NCI-H128 (cell line): ENCODE results near the gene ABCB9.
A peak's percentile ranks its signal among the peaks of the same experiment; 100 is the strongest.

Experiments
- DNase-seq: peaks from one replicate; lab custom pipeline; 2025; ENCODE audit not compliant: unreplicated experiment; lab: John Stamatoyannopoulos, UW

Gene ABCB9

GRCh38 chr12:122966743-122967550 is 684 bp upstream of the ABCB9 start:
- DNase-seq = no peak

DNA sequence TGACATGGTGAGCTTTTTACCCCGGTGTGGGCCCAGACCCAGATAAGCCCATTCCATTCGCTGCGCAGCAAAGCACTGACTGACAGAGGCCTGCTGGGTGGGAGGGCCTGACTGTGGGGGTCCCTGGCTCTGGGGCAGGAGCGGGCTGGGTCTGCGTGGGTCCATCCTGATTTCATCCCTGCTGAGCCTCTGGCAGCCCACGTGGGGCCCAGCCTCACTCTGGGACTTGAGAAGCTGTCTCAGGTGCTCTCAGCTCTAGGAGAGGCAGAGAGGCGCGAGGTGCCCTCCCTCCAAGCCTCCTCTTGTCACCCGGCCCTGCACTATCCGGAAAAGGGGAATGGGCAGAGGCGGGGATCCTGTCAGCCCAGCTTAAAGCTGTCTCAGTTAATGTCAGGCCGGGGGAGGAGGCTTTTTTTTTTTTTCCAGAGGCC is 927 bp downstream of the ABCB9 start:
- no peak for DNase-seq

- no peak for DNase-seq
Observed at GRCh38 chr12:122964439-122965257, 1.6 kb downstream of the ABCB9 start.

GRCh38 chr12:122963941-122964265 is 2.4 kb downstream of the ABCB9 start:
- no peak for DNase-seq

DNA sequence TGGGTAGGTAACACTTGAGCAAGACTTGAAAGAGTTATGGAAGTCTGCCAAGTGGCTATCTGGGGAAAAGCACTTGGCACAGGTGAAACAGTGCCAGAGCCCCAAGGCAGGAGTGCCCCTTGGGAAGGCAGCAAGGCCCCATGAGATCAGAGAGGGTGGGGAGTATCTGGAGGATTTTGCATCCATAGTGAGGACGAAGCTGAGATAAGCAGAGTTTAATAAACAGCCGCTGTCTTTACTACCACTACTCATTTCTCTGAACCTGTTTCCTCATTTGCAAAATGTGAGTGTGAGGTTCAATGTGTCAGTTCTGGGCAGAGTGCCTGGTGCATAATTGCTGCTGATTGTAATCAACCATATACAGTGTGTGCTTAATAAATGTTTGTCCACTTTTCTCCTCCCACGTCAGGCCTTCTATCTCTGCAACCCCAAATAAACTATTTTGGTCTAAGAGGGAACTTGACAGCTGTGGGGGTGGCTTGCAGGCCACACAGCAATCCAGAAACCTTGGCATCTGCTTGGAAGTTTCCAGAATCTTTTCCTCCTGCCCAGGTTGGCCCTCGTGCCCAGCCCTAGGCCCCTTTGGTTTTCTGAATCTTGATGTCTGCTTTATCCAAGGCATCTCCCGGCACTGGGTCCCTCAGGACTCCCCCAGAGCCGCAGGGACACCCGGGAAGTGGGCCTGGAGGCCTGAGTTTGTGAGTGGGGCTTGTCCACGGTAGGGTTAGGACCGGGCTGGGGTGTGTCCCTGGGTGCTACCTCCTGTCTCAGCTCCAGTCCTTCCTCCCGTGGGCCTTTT is 4.5 kb downstream of the ABCB9 start:
- no peak for DNase-seq

- no peak for DNase-seq
Observed at GRCh38 chr12:122960193-122960569, 6.1 kb downstream of the ABCB9 start.

- DNase-seq = no peak
Observed at GRCh38 chr12:122959566-122960192, 6.6 kb downstream of the ABCB9 start.

DNA sequence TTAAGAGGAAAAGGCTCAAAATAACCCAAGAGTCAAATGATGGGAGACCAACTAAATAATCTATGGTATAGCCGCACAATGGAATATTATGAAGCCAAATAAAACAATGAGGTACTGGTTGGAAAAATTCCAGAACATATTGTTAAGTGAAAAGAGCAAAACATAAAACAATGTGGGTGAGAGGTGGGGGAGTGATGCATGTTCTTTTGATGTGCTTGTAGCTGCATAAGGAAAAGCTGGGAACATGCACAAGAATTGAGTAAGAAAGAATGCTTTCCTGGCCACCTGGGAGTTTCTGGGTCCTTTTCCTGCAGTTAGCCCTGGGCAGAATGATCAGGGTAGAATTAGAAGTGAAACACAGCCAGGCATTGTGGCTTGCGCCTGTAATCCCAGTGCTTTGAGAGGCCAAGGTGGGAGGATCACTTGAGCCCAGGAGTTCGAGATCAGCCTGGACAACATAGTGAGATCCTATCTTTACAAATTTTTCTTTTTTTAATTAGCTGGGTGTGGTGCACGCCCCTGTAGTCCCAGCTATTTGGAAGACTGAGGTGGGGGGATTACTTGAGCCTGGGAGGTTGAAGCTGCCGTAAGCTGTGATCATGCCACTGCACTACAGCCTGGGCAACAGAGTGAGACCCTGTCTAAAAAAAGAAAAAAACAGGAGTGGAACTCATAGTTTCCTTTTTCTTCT is 7.9 kb downstream of the ABCB9 start:
- DNase-seq = no peak

- DNase-seq = no peak
Observed at GRCh38 chr12:122956035-122956434, 10.2 kb downstream of the ABCB9 start.

- DNase-seq = no peak
Observed at GRCh38 chr12:122955156-122955555, 11.1 kb downstream of the ABCB9 start.

- peak; percentile 19 for DNase-seq
Observed at GRCh38 chr12:122951979-122952892, 14.0 kb downstream of the ABCB9 start.

DNA sequence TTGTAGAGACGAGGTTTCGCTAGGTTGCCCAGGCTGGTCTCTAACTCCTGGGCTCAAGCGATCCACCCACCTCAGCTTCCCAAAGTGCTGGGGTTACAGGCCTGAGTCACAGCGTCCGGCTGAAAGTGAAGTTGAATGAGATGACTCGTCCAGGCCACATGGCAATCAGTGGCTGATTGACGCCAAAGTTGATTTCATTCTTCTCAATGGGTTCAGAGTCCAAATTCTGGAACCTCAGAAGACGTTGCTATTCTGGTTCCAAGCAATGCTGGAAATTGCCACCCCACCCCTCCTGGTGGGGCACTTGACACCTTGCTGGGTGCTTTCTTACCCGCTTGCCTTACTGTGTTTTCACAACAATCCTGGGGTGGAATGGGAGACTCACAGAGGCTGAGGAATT is 14.9 kb downstream of the ABCB9 start:
- no peak for DNase-seq

DNA sequence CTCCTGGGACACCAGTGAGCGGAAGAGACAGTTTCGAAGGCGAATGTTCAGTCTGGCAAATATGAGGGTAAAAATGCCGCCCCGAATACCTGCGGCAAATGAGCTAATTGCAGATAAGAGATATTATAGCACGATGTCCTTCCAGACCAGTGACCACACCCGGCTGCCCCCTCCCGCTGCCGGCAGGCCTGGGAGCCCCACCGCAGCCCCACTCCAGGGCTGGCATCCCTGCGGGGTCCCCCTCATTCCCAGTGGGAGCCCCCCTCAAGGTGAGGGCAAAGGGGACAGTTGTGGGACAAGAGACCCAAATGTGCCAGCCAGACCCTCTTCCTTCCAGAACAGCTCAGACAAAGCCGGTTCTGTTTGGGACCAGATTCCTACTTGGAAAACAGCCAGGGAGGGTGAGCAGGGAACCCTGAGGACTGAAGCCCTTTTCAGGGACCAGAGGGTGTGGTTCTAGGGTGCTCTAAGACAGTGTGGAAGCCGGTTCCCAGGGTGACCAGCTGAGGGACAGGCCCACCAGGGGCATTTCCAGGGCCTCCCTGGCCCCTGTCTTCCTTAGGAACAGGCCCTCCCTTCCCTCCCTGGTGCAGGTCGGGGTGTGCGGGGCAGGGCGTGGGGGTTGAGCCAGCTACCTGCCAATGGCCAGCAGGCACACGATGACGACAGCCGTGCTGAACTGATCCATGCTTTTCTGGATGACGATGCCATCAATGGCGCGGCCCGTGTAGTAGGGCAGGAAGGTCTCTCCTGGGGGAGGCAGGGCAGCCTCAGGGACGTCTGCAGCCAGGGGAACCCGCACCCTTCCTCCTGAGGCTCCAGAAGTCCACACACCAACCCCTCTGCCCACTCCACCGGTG is 16.2 kb downstream of the ABCB9 start:
- DNase-seq = no peak

DNA sequence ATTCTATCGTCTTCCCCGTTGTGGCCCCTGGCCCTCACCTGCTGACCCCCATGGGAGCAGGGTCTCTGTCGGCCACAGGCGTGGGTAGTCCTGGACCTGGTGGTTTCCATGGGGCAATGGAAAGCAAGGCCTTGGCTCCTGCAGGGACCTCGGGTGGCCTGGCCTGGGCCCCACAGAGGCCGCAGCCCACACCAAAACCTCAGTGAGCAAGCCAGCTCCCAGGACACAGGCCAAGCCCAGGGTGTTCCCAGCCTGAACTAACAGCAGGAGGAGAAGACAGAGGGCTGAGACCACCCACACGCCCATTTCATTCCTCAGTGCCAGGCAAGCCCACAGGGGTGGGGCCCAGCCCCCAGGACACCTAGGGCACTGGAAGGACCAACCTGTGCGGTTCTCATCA is 16.9 kb downstream of the ABCB9 start:
- DNase-seq = no peak

DNA sequence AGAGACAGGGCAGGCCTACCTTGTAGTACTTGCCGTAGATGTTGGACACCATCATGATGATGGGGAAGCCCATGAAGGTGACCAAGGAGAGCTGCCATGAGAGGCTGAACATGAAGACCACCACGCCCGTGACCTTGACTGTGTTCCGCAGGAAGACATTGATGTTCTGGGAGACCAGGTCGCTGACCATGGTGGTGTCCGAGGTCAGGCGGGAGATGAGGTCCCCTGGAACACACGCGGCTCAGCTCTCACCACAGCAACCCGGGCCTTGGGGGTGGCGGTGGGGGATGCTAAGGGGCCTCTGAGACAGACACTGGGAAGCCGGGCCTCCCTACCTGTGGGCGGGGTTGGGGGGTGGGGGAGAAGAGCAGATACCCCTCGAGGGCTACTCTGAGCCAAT is 17.7 kb downstream of the ABCB9 start:
- DNase-seq = no peak

GRCh38 chr12:122947352-122947792 is 18.9 kb downstream of the ABCB9 start:
- no peak for DNase-seq

DNA sequence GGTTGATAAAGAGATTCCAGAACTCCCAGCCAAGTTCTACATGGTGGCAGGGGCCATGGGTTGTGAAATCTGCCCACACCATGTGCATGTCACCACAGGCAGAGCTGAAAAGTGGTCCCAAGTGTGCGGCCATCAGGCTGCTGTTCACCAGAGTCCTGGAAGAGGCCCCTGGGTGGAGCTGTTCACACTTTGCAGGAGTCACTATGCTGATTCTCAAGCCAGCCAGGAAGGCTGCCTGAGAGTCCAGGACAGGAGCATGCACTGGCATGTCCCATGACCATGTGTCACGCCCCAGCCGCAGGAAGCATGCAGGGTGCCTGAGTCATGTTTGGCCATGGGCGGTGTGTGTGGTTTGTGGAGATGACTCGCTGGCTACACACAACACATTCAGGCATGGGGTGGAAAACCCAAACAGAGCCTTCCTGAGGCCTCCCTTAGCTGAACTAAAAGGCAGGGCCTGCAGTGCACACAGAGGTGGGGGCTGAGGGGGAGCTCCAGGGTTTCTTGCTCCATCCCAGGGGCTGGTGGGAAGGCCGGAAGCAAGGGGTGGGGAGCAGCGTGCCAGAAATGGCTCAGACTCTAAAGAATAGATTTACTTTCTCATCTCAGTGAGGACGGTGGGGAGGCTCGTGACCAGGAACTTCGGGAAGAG is 19.4 kb downstream of the ABCB9 start:
- DNase-seq = no peak
